Amygdala (tissue), 56 donors: Measurements from ENCODE around the gene CDC16.
A peak's percentile ranks its signal among the peaks of the same experiment; 100 is the strongest.
"Not testable (repeated sequence)": the region's sequence is repeated elsewhere in the genome, so short reads cannot be mapped to it uniquely, and the experiment has no call there.

Experiments used
- DNase-seq, 56 donors: peaks; one replicate each; lab custom pipeline; 2025; lab: John Stamatoyannopoulos, UW

Gene CDC16

DNA sequence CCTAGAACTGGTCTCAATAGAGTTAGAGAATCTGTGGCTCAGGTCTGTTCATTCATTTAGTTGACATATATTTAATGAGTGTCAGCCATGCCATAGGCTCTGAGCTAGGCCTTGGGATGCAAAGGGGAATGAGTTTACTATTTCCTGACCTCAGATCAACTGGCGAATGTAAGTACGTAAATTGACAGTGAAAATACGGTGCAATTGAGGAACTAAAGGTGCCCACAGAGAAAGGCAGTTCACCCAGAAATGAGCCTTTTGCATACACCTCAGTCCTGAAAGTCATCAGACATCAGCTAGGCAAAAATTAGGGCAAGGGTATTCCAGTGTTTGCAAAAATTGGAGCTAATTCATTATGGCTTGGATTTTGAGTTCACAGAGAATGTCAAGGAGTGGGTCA, 26.1 kb downstream of the CDC16 start:
- no peak for DNase-seq

DNA sequence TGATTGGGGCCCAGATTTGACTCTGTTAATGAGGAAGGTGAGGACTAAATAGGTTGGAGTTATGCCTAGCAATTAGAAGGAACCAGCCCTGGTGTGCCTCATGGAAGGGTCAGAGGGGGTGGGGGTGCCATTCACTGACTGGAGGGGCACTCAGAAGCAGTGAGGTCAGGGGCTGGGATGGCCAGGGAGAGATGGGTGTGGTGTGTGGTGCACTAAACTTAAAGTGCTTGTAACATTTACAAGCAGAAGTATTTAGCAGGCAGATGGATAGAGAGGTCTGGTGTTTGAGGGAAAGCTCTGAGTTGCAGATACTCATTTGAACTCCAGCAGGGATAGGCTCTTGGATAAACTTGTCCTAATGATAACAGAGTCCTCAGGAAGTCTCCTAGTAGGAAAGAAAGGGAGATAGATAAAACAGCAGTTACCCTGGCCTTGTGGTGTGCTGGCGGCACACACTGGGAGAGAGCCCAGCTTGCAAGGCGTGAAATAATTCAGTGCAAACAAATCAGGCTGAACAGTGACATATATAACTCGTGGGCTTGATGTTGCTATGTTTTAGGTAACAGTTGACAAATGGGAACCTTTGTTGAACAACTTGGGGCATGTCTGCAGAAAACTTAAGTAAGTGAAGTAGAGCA, 26.8 kb downstream of the CDC16 start:
- DNase-seq, result no peak

DNA sequence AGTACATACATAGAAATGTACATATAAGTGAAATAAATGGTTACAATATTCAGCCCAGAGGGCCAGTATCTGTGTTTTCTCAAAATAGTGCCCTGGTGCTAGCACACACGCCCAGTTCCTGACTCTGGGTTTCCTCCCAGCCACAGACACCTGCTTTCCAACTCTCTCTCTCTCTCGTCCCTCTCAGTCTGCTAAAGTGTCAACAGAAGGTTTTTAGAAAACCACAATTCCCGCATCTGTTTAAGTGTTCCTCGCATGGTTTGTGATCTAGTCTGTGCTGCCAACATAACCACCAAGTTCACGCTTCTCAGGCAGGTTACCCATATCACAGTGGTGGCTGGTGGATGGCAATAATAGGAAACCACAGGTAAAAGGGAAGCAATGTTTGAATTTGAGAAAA, 28.9 kb downstream of the CDC16 start:
- no peak for DNase-seq

DNA sequence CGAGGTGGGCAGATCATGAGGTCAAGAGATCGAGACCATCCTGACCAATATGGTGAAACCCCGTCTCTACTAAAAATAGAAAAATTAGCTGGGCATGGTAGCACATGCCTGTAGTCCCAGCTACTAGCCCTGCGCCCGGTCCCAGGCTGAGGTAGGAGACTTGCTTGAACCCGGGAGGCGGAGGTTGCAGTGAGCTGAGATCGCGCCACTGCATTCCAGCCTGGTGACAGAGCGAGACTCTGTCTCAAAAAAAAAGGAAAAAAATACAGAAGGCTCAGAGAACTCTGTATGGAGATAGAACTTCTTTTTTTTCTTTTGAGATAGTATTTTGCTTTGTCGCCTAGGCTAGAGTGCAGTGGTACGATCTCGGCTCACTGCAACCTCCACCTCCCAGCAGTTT, 29.6 kb downstream of the CDC16 start:
- DNase-seq, result not testable (repeated sequence)

DNA sequence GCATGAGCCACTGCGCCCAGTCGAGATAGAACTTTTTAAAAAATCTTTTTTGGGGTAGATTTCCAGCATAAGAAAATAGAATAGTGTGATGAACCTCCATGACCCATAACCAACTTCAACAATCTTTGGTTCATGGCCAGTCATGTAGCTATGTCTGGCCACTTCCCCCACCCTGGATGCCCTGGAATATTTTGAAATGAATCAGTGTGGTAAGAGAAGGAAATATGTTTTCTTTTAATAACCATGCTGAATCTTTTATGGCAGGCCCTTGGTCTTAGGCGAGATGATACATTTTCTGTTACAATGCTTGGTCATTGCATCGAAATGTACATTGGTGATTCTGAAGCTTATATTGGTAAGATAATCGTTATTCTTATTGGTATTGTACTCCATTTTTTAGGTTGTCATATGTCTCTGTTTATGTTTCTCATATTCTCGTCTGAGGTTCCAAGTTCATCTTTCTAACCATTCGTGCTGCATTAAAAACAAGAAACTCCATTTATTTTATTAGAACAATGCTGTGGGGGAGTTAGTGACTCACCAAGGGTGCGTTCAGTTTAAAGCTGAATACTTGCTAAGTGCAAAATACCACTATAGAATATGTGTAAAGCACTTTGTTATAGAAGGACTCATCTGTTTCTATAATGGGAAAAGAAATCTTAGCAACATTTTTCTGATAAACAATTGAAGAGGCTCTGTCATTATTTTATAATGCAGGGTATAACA, 30.4 kb downstream of the CDC16 start:
- no peak for DNase-seq

DNA sequence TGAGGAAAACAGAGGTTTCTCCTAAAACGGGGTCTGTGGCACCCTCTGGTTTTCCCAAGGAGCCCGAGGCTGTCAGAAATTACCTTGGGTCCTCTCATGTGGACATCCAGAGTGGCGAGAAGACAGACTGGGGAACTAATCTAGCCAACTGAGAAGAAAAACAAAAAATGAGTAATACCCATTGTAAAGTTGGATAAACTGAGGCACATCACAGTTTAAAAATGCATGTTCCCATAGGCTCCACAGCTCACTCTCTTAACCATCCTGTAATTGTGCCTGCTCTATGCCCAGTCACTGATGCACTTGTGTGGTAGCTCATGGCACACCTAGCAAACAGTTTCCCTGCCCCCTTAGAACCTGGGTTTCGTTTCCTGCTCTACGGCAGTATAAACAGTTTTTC, 31.5 kb downstream of the CDC16 start:
- no peak for DNase-seq

DNA sequence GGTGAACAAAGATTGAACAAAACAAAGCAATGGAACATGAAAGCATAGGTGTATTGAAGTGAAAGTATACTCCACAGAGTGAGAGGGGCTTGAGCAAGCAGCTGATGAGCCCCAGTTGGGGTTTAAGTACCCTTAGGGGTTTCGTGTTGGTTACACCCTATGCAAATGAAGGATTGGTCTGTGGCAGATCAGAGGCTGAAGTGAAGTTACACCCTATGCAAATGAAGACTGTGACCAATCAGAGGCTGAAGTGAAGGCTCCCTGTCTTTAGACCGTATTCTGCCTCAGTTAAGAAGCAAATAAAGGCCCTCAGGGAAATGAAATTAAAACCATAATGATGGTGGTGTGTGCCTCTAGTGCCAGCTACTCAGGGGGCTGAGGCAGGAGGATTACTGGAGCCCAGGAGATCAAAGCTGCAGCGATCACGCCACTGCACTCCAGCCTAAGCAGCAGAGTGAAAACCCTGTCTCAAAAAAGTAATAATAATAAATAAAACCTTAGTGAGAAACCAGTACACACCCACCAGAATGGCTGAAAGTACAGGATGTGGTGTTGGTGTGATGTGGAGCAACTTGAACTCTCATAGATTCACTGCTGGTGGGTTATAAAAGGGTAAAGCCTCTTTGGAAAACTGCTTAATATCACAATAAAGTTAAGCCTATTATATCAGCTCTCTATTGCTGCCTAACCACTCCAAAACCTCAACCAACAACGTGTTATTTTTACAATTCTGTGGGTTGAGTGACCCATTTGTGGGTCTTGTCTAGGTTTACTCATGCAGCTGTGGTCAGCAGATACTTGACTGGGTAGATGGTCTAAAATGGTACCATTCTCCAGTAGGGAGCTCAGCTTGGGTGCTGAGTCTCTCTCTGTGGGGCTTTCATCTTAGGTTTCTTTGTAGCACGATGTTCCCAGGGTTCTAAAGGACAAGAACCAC, 33.9 kb downstream of the CDC16 start:
- no peak for DNase-seq

DNA sequence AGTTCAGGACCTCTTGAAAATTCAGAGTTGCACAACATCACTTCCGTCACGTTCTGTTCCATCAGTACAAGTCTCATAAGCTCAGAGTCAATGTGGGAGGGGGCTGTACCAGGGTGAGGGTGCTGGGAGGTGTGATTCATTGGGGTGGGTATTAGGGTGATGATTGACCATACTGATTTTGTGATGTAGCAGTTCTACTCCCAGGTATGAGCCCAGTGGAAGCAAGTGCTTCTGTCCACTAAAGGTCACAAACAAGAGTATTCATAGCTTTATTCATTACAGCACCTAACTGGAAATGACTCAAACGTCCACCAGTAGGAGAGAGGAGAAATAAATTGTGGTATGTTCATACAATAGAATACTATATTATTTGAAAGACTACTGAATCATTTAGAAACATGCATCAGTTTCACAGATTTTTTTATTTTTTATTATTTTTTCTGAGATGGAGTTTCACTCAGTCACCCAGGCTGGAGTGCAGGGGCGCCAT, 34.6 kb downstream of the CDC16 start:
- no peak for DNase-seq

DNA sequence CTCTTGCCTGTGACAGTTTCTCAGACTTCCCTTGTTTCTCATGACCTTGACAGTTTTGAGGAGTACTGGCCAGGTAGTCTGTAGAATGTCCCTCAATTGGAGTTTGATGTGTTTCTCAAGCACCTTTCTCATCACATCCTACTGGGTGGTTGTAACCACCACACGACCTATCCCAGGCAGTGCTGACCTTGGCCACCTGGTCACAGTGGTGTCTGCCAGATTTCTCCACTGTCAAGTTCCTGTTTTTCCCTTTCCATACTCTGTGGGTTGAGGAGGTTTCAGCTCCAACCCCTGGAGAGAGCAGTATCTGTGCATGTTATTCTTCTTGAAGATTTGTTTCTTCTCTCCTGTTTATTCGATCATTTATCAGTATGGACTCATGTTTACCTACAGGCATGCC, 38.3 kb downstream of the CDC16 start:
- DNase-seq, result no peak

DNA sequence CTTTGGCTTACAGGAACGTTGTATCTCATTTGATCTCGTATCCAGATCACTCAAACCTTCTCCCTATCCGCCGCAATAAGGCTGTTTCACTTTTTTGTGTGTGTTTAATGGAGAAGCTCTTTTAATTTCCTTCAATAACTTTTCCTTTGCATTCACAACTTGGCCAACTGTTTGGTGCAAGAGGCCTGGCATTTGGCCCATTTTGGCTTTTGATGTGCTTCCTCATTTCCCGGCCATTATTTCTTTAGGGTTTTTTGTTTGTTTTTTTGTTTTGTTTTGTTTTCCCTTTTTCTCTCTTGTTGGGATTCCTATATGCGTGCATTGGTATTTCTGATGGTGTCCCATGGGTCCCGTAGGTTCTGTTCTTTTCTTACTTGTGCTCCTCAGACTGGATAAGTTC, 40.6 kb downstream of the CDC16 start:
- no peak for DNase-seq

DNA sequence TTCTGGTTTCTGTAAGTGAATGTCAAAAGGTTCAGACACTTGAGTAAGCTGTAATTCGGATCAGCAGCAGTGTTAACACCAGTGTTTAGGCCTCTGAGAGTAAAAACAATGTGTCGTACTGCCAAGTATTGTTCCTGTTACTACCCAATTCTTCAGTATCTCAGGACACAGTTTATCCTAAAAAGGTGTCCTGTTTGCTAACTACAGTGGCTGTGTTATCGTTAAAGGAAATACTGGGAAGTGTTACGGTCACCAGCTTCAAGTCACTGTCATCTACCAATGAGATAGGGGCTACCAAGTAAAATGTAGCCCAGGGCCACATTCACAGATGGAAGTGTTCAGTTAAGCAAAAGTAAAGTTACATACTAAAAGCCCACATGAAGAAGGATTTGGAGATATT, 44.4 kb downstream of the CDC16 start:
- no peak for DNase-seq

DNA sequence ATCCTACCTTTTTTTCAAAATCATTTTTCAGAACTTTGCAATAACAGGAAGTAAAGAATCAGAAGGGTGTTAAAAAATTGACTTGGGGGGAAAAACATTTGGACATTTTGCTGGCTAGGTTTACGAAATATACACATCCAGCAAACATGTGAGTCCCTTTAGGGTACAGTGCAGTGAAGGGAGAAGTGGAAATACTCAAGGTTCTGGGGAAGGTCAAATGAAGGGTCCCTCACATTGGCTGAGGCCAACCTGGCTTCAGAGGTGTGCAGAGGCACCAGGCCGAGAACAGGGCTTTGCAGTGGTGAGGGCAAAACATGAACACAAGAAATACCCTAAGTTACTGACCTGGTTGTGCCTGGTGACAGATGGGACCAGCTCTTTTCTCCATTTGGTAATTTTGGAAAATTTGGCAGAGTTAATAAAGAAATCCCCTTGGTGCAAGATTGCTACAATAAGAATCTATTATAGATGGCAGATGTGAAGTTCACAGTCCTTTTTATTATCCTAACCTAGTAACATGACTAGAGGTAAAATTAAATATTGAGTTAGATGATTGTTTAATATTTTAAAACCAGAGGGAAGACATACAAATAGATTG, 45.2 kb downstream of the CDC16 start:
- no peak for DNase-seq

DNA sequence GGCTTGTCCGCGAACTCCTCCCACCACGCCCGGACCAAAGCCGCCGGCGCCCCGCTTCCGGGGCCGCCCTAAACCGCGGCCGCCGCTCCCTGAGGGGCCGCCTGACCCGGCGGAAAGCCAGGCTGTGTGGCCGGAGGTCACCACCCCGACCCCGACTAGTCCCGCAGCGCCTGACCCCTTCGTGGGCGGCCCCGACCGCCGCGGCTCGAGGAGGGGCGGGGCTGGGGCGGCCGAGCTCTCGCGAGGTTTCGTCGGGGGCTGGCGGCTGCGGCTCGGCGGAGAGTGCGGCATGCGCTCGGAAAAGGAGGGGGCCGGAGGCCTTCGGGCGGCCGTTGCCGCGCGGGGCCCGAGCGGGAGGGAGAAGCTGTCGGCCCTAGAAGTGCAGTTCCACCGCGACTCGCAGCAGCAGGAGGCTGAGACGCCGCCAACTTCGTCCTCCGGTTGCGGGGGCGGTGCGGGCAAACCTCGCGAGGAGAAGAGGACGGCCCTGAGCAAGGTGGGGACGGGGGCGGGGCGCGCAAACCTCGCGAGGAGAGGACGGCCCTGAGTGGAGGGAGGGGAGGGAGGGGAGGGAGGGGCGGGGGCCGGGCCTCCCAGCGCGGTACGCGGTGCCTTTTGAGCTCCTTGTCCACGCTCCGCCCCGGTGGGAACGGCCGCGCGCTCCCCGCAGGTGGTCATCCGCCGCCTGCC, 46.8 kb downstream of the CDC16 start, which contains the start of gene UPF3A:
UPF3A (plus strand) TSS at position 251 of the 690 bp plus-strand sequence; CDS start at position 290, 39 bp downstream.
- peak; percentile 59 to 99 (median 90) for DNase-seq

DNA sequence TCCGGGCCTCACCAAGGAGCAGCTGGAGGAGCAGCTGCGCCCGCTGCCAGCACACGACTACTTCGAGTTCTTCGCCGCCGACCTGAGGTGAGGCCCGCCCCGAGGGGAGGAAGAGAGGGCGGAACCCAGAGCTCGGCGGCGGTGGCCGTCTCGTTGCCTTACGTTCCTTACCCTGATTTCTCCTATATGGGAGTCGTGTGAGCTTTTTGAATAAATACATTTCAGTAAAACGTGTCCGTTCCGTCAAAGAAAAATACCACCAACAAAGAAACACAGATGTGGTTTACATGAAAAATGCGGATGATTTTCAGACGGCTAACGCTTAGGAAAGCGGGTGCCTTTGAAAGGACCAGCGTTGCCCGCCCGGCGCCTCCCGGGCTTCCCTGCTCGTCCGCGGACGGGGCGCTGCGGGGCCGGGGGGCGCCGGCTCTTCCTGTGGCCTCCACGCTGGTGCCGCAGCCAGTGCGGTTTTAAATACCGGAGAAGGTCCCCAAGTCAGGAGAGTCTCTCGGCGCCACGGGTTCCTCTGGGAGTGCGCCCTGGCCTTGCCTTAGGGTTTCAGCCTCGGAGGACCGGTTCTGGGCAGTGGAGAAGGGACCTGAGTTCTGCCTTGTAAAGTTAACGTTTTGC, 47.5 kb downstream of the CDC16 start:
- DNase-seq, result peak in 21 of 56 donors; percentile 9 to 69 (median 29)

DNA sequence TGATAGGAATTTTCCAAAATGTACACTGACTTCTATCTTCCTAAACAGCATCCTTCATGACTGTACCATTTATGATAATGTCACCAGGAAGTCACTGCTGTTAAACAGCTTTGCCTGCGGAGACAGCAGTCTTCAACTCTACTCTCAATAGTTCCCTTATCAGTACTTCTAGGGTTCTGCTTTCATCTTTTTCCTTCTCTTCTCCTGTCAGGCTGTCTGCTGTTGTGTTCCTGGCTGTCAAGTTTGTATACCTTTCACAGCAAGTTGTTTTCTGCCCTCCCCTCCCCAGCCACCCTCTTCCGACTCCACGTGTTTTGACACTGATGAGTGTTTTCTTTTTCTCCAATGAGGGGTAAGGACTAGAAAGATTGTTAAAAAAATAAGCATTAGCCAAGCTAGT, 48.9 kb downstream of the CDC16 start:
- no peak for DNase-seq

DNA sequence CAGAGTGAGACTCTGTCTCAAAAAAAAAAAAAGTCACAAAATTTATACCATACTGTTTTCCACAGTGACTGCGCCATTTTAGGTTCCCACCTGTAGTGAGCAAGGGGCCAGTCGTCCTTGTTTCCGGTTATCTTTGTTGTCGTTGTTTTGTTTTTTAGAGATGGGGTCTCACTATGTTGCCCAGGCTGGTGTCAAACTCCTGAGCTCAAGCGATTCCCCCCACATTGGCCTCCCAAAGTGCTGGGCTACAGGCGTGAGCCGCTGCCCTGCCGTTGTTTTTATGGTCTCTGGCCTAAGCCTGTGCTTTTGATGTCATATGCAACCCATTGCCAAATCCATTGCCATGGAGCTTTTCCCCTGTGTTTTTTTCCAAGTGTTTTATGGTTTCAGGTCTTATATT, 50.0 kb downstream of the CDC16 start:
- DNase-seq, result no peak

DNA sequence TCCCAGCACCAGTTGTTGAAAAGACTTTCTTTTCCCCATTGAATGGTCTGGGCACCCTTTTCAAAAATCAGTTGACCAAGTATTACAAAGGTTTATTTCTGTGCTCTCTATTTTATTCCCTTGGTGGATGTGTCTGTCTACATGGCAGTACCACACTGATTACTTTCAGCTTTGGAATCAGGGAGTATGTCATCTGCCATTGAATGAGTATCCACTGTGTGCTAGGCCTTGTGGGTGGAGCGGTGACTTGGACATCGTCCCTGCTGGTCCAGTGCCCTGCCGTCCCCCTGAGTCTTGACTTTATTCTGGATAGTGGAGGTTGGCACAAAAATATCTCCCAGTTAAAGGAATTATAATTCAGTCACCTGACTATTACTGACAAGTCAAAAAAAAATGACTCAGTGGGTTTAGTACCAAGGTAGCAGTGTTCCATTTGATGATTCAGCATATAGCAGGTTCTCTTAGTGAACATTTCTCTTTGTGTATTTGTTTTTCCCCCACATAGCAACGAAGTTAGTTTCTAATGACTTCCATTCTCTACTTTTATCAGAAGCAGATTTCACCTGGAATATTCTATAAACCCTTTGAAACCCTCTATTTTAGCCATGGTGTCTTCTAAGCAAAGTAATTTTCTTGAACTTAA, 50.6 kb downstream of the CDC16 start:
- DNase-seq, result no peak

DNA sequence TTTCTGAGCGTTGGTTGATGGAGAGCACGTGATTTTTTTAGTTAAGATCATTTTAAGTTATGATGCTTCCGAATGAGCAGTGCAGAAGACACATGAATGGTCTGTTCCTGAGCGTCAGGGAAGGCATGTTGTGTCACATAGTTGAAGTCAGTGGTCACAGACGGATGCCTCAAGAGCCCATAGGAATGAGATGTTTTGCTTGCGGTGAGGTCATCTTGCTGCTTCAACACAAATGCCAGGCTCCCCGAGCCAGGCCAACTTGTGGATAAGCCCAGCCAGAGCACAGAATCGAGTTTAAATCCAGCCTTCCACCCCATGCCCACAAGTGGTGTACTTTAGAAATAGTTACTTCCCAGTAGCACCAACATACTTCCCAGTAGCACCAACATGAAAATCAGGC, 52.1 kb downstream of the CDC16 start:
- no peak for DNase-seq

DNA sequence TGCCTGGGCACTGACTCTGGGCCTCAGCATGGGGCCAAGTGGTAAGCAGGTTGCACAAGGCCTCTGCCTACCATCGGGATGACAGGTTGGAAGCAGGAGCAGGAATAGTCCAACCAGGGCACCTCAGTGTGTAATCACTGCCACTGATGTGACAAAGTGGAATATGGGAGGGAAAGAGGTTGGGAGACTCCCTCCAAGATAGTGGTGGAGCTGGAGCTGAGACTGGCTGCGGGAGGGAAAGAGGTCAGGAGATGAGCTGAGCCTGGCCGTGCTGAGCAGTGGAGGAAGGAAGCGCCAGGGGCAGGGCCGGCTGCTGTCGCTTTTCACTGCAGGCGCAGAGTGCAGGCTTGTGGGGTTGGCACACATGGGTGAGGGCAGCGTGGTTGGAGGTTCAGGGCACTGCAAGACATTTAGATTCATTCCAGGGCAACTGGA, 53.5 kb downstream of the CDC16 start:
- DNase-seq, result no peak
